SW 1271 (cell line): ENCODE results near the gene UBE2V1.
"Not testable (repeated sequence)": the region's sequence is repeated elsewhere in the genome, so short reads cannot be mapped to it uniquely, and the experiment has no call there.

Source experiments
- DNase-seq, 2 experiments: peaks; one replicate each; lab custom pipeline; 2025; lab: John Stamatoyannopoulos, UW

UBE2V1 gene

GRCh38 chr20:50063763-50064162 lies 49.2 kb downstream of the UBE2V1 start:
- DNase-seq, result not testable (repeated sequence)

GRCh38 chr20:50062006-50062838 lies 50.7 kb downstream of the UBE2V1 start:
- DNase-seq, result no peak

GRCh38 chr20:50061151-50062005 lies 51.6 kb downstream of the UBE2V1 start:
- no peak for DNase-seq

- no peak for DNase-seq
These were observed 54.1 kb downstream of the UBE2V1 start for GRCh38 chr20:50058662-50059402.

GRCh38 chr20:50057714-50058053 lies 55.3 kb downstream of the UBE2V1 start:
- no peak for DNase-seq

GRCh38 chr20:50056951-50057713 lies 55.8 kb downstream of the UBE2V1 start:
- no peak for DNase-seq

- no peak for DNase-seq
These were observed 56.5 kb downstream of the UBE2V1 start for GRCh38 chr20:50056408-50056926.

- DNase-seq, result no peak
These were observed 57.3 kb downstream of the UBE2V1 start for GRCh38 chr20:50055524-50056083.

- no peak for DNase-seq
These were observed 58.1 kb downstream of the UBE2V1 start for GRCh38 chr20:50054626-50055511.

- no peak for DNase-seq
These were observed 58.8 kb downstream of the UBE2V1 start for GRCh38 chr20:50054231-50054547.

- no peak for DNase-seq
These were observed 59.4 kb downstream of the UBE2V1 start for GRCh38 chr20:50053362-50054230.

GRCh38 chr20:50052550-50053361 lies 60.2 kb downstream of the UBE2V1 start:
- no peak for DNase-seq

GRCh38 chr20:50050660-50051308 lies 62.2 kb downstream of the UBE2V1 start:
- no peak for DNase-seq

- no peak for DNase-seq
These were observed 62.7 kb downstream of the UBE2V1 start for GRCh38 chr20:50050214-50050613.

- no peak for DNase-seq
These were observed 63.4 kb downstream of the UBE2V1 start for GRCh38 chr20:50049442-50050026.

- DNase-seq, result no peak
These were observed 64.4 kb downstream of the UBE2V1 start for GRCh38 chr20:50048420-50049166.
